ENCODE measurements around the gene STXBP6. TPM values are rescaled to one million over a fixed set of nuclear protein-coding genes. Genes with fewer than 3 reads are reported as not detected.

STXBP6 gene
- total and polyA plus RNA-seq, 8 donors = 9.9 to 28.5 (median 23.2) TPM

DNA sequence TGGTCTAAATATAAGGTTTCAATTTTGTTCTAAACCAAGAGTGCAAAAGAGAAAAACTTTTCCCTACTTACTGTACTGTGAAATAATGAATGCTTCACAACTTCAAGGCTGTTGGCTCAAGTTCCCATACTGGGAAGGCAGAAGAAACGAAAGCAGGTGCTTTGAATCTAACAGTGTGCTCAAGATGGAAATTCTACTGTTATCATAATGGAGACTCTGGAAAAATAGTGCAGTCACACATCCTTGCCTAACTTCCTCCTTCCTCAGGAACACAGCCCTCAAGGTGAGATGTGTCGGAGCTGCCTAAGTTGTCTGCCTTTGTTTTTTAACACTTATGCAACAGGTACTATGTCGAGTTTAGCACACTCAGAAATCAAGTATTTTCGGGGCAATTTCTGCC is 131.1 kb downstream of the STXBP6 start:
- Histone ChIP-seq H3K4me3 (no peak overlapping the region), H3K9me3 (no peaks in the 10 kb centered on the region), H3K4me1 (peaks cover 18 to 36% (median 22%) of the 10 kb centered on the region in 3 donors), H3K27me3 (no peaks in the 10 kb centered on the region), H3K27ac (no peak overlapping the region), H3K36me3 (no peaks in the 10 kb centered on the region)
- FAIRE-seq (no peak), ATAC-seq (peak; percentile 44 to 62 (median 52)), DNase-seq (no peak)
- intact Hi-C loops (cut with DNase I) = no loop called here
- TF ChIP-seq, protein P1, sequence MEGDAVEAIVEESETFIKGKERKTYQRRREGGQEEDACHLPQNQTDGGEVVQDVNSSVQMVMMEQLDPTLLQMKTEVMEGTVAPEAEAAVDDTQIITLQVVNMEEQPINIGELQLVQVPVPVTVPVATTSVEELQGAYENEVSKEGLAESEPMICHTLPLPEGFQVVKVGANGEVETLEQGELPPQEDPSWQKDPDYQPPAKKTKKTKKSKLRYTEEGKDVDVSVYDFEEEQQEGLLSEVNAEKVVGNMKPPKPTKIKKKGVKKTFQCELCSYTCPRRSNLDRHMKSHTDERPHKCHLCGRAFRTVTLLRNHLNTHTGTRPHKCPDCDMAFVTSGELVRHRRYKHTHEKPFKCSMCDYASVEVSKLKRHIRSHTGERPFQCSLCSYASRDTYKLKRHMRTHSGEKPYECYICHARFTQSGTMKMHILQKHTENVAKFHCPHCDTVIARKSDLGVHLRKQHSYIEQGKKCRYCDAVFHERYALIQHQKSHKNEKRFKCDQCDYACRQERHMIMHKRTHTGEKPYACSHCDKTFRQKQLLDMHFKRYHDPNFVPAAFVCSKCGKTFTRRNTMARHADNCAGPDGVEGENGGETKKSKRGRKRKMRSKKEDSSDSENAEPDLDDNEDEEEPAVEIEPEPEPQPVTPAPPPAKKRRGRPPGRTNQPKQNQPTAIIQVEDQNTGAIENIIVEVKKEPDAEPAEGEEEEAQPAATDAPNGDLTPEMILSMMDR (IDR thresholded peaks at IDR 0.05) = no peak
- 33 to 37% methylated on average over 4 of the region's 4 CpGs for WGBS, 2 donors

DNA sequence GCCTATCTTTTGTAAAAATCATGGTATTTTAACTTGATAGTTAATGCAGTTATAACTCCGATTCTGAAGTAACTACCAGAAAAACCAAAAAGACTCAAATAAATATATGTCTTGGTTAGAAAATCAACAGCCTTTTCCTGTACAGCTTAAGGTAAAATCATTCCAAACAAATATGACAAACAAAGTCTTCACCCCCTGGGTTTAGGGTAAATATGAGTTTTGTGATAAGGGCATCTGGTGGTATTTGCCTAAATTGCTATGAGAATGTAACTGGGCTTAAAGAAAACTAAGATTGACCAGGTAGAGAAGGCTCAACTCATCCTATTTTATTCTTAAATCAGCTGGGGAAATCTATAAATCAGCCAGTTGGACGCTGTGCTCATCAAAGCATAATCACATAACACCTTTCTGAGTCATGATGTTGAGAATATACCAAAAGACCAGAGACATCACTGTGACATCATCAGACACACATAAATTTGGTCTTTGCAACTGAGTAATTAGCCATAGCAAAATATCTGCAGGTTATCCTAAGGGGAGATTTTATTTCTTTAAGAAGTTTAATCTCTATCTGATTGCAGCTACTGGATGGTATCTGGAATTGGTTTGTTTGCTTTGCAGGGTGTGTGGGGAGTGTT is 133.9 kb downstream of the STXBP6 start:
- ATAC-seq (no peak), FAIRE-seq (no peak), DNase-seq (no peak)
- no peaks in the 10 kb centered on the region for H3K36me3 ChIP-seq
- H3K27ac ChIP-seq = no peak overlapping the region
- WGBS, 2 donors = 66 to 72% methylated on average over 2 of the region's 2 CpGs
- H3K4me3 ChIP-seq = no peak overlapping the region
- H3K27me3 ChIP-seq = no peaks in the 10 kb centered on the region
- H3K4me1 ChIP-seq = peaks cover 22 to 48% (median 32%) of the 10 kb centered on the region in 3 donors
- intact Hi-C loops (cut with DNase I) = no loop called here
- no peaks in the 10 kb centered on the region for H3K9me3 ChIP-seq
- TF ChIP-seq, protein P1 (IDR thresholded peaks at IDR 0.05) = no peak

DNA sequence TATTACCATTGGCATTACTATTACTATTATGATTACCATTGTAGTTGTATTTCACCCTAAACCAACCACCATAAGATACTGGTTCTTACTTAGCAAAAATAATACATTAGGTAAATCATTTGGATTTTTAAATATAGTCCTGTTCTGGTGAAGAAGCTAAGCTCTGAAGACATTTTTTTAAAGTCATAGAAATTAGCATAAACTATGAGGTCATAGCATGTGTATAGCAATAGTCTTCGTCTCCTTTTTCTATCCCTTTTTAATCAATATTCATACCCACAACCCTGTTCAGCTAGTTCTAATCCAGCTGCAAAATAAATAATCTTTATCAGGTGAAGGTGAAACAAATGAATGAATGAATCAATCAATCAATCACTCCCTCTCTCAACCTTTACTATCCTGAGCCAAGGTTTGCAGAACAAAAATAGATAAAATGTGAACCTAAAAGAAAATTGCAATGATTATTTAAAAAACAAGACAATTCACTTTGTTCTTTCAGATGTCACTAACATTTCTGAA is 134.5 kb downstream of the STXBP6 start:
- Histone ChIP-seq H3K27me3 (no peaks in the 10 kb centered on the region), H3K9me3 (no peaks in the 10 kb centered on the region), H3K4me1 (peaks cover 22 to 47% (median 33%) of the 10 kb centered on the region in 3 donors), H3K4me3 (no peak overlapping the region), H3K36me3 (no peaks in the 10 kb centered on the region), H3K27ac (no peak overlapping the region)
- 12 to 14% methylated on average over 1 of the region's 1 CpG for WGBS, 2 donors
- ATAC-seq (no peak), DNase-seq (no peak), FAIRE-seq (no peak)
- TF ChIP-seq, protein P1 (IDR thresholded peaks at IDR 0.05) = no peak
- intact Hi-C loops (cut with DNase I) = no loop called here

DNA sequence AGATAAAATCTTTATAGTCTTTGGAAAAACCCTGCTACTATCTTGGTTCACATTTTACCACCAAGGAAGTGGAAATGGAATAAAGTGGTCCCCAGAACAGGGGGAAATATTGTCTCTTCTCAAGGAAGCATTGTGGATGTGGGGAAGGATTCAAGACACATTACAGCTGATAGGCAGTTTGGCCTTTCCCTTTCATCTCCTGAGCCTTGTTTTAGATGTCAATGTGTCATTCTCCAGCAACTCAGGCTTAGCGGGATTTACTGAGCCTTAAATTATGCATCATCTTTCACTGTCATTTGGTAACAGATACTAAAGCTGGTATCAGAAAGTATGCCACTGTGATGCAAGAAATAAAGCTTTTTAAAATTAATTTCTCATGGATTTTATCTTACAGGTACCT is 136.2 kb downstream of the STXBP6 start:
- intact Hi-C loops (cut with DNase I) = no loop called here
- Histone ChIP-seq H3K9me3 (no peaks in the 10 kb centered on the region), H3K4me1 (peaks cover 21 to 48% (median 39%) of the 10 kb centered on the region in 3 donors), H3K27me3 (no peaks in the 10 kb centered on the region), H3K27ac (no peak overlapping the region), H3K36me3 (no peaks in the 10 kb centered on the region), H3K4me3 (no peak overlapping the region)
- 83 to 86% methylated on average over 1 of the region's 1 CpG for WGBS, 2 donors
- no peak for DNase-seq
- TF ChIP-seq, protein P1 (IDR thresholded peaks at IDR 0.05) = no peak
- FAIRE-seq = no peak
- no peak for ATAC-seq

DNA sequence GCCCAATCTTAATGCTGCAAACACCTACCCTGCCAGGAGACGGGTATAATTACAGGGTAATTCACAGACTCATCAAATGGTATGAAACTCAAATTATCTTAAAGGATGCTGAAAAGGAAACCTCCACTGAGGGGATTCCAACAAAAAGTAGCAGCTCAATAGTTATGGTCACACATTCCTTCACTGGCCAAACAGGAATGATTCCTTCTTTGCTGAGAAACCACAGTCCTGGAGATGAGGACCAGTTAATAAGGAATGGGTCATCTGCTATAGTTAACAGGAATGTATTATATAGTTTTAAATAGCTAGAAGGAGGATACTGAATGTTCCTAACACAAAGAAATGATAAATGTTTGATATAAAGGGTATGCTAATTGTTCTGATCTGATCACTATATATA is 136.9 kb downstream of the STXBP6 start:
- no peak for FAIRE-seq
- intact Hi-C loops (cut with DNase I) = no loop called here

More for the DNA sequence above, 136.9 kb downstream of the STXBP6 start:
- H3K36me3 ChIP-seq = no peaks in the 10 kb centered on the region
- H3K9me3 ChIP-seq = no peaks in the 10 kb centered on the region
- no peaks in the 10 kb centered on the region for H3K27me3 ChIP-seq
- DNase-seq (no peak), ATAC-seq (no peak)
- H3K27ac ChIP-seq = no peak overlapping the region
- TF ChIP-seq, protein P1 (IDR thresholded peaks at IDR 0.05) = no peak
- 93 to 95% methylated on average over 1 of the region's 1 CpG for WGBS, 2 donors
- H3K4me1 ChIP-seq = peaks cover 21 to 51% (median 42%) of the 10 kb centered on the region in 3 donors
- no peak overlapping the region for H3K4me3 ChIP-seq

All from pancreas (tissue), 10 donors.